CD14-positive monocyte (primary cell): Measurements from ENCODE around the gene C3orf18. TPM values are rescaled to one million over a fixed set of nuclear protein-coding genes. Genes with fewer than 3 reads are reported as not detected.
A peak's percentile ranks its signal among the peaks of the same experiment; 100 is the strongest.

Experiments used
- DNase-seq, 3 donors: peaks; one replicate each; pipeline ENCODE4 v3.0.0-alpha.2; 2011 to 2022
- H2AFZ ChIP-seq: 2 replicates; pipeline ENCODE4 v1.6.0; 2012; ENCODE audit warnings: mild to moderate bottlenecking, low read depth, low read length, inconsistent platforms; ENCODE audit not compliant: insufficient read depth, poor library complexity, severe bottlenecking
- H3K27ac ChIP-seq, 2 donors: 1 replicate in 1 of 2; 2 replicates in 1 of 2; pipeline ENCODE4 v1.5.1; 2012 to 2013; ENCODE audit warnings: low read length in 2 of 2, control low read depth in 1 of 2, inconsistent platforms in 1 of 2, low read depth in 1 of 2, mild to moderate bottlenecking in 1 of 2
- H3K27me3 ChIP-seq, 2 donors: one replicate each; pipeline versions ENCODE4 v1.6.0 to v1.6.1; 2011 to 2013; ENCODE audit warnings: low read length in 2 of 2; ENCODE audit not compliant: control insufficient read depth in 2 of 2, insufficient read depth in 2 of 2
- H3K36me3 ChIP-seq, 2 donors: replicated peaks in 1 of 2; 1 replicate in 1 of 2; 2 replicates in 1 of 2; pipeline versions ENCODE4 v1.5.1 to v1.6.1; 2012 to 2013; ENCODE audit warnings: low read length in 2 of 2, control low read depth in 1 of 2, inconsistent platforms in 1 of 2, mild to moderate bottlenecking in 1 of 2; ENCODE audit not compliant: insufficient read depth in 2 of 2, control insufficient read depth in 1 of 2
- H3K4me1 ChIP-seq, 2 donors: 1 replicate in 1 of 2; 2 replicates in 1 of 2; pipeline versions ENCODE4 v1.5.1 to v1.6.1; 2012 to 2013; ENCODE audit warnings: low read length in 2 of 2, control low read depth in 1 of 2, inconsistent platforms in 1 of 2, mild to moderate bottlenecking in 1 of 2, moderate library complexity in 1 of 2; ENCODE audit not compliant: insufficient read depth in 2 of 2, control insufficient read depth in 1 of 2
- H3K4me2 ChIP-seq: replicated peaks from 2 replicates; pipeline ENCODE3; 2012; ENCODE audit warnings: low read length, moderate library complexity, mild to moderate bottlenecking; ENCODE audit not compliant: poor library complexity, severe bottlenecking; ENCODE audit errors: extremely low read depth
- H3K4me3 ChIP-seq, 3 experiments: fragments of 200-600 bp in 1 of 3; sonication (generic) in 1 of 3; replicated peaks in 1 of 3; 1 replicate in 2 of 3; 2 replicates in 1 of 3; pipeline ENCODE4 v1.5.1; 2011 to 2013; ENCODE audit warnings: low read length in 3 of 3, mild to moderate bottlenecking in 3 of 3, control low read depth in 2 of 3, low read depth in 2 of 3, inconsistent platforms in 1 of 3, moderate library complexity in 1 of 3
- H3K79me2 ChIP-seq: 2 replicates; pipeline ENCODE4 v1.6.0; 2012; ENCODE audit warnings: mild to moderate bottlenecking, control low read depth, inconsistent platforms, low read length, moderate library complexity; ENCODE audit not compliant: insufficient read depth
- H3K9ac ChIP-seq: 2 replicates; pipeline ENCODE4 v1.6.0; 2017; ENCODE audit warnings: low read length, mild to moderate bottlenecking; ENCODE audit not compliant: insufficient read depth, poor library complexity, severe bottlenecking
- H3K9me3 ChIP-seq, 2 donors: replicated peaks in 1 of 2; 1 replicate in 1 of 2; 2 replicates in 1 of 2; pipeline versions ENCODE4 v1.5.1 to v1.6.1; 2012 to 2013; ENCODE audit warnings: low read length in 2 of 2, control low read depth in 1 of 2; ENCODE audit not compliant: control insufficient read depth in 1 of 2, insufficient read depth in 1 of 2
- H4K20me1 ChIP-seq: 2 replicates; pipeline ENCODE4 v1.6.0; 2012; ENCODE audit warnings: mild to moderate bottlenecking, low read length, control low read depth, moderate library complexity; ENCODE audit not compliant: insufficient read depth
- H3K27ac Mint-ChIP-seq, 7 donors: one replicate each; pipeline ENCODE4 v1.8.0; 2020; ENCODE audit warnings: mild to moderate bottlenecking in 7 of 7, mixed read lengths in 7 of 7, moderate library complexity in 6 of 7, inconsistent platforms in 2 of 7
- H3K27me3 Mint-ChIP-seq, 3 donors: one replicate each; pipeline ENCODE4 v1.8.0; 2021 to 2022; ENCODE audit warnings: low read depth in 3 of 3, mild to moderate bottlenecking in 3 of 3, mixed read lengths in 3 of 3, moderate library complexity in 3 of 3, inconsistent platforms in 1 of 3
- H3K36me3 Mint-ChIP-seq, 2 donors: one replicate each; pipeline ENCODE4 v1.8.0; 2020; ENCODE audit warnings: mixed read lengths in 2 of 2, inconsistent platforms in 1 of 2, mild to moderate bottlenecking in 1 of 2
- H3K4me1 Mint-ChIP-seq: one replicate; pipeline ENCODE4 v1.8.0; 2020; ENCODE audit warnings: mild to moderate bottlenecking, mixed read lengths
- H3K4me3 Mint-ChIP-seq, 2 donors: one replicate each; pipeline ENCODE4 v1.8.0; 2020; ENCODE audit warnings: mild to moderate bottlenecking in 2 of 2, mixed read lengths in 2 of 2, moderate library complexity in 1 of 2
- H3K9me3 Mint-ChIP-seq, 7 donors: one replicate each; pipeline ENCODE4 v1.8.0; 2020 to 2022; ENCODE audit warnings: mixed read lengths in 7 of 7, mild to moderate bottlenecking in 6 of 7, moderate library complexity in 6 of 7, inconsistent platforms in 2 of 7
- CTCF ChIP-seq: fragments of 200-600 bp; IDR thresholded peaks from one replicate; pipeline ENCODE4 v1.8.0; 2022; ENCODE audit warnings: antibody characterized with exemption, mild to moderate bottlenecking
- WGBS: methylation state at CpG from one replicate; pipeline ENCODE4 v1.1.5; 2013; ENCODE audit warnings: missing lambda C conversion rate; ENCODE audit not compliant: insufficient coverage; 5-methylcytosine and 5-hydroxymethylcytosine counted together
- intact Hi-C, 2 donors: fragments of 100-400 bp; cut with micrococcal nuclease; formaldehyde crosslinking; loops; one replicate each; pipeline versions ENCODE4 v1.15.0 to v1.15.1; 2023
- polyA plus RNA-seq, 3 donors: library from polyadenylated mRNA; depleted of rRNA in 1 of 3; unstranded in 2 of 3; stranded (reverse) in 1 of 3; fragments of 300-500 nt in 2 of 3; fragments of >200 nt in 1 of 3; fragmentation: Illumina TruSeq in 2 of 3; gene quantifications; 1 replicate in 2 of 3; 2 replicates in 1 of 3; pipeline ENCODE4 v1.2.3, GENCODE V29; 2012 to 2021

Gene C3orf18
- polyA plus RNA-seq, 3 donors, result 0.18 to 1.5 (median 0.76) TPM

- Histone ChIP-seq H4K20me1 (no peaks in the 10 kb centered on the region), H3K79me2 (no peaks in the 10 kb centered on the region), H3K4me1 (peaks cover 5 to 11% of the 10 kb centered on the region in 2 donors), H3K9ac (no peak overlapping the region), H2AFZ (no peak overlapping the region), H3K27me3 (peaks cover 0 to 17% of the 10 kb centered on the region in 2 donors), H3K4me3 (no peak overlapping the region), H3K27ac (no peak overlapping the region), H3K36me3 (no peaks in the 10 kb centered on the region), H3K4me2 (no peak overlapping the region), H3K9me3 (no peaks in the 10 kb centered on the region)
- Mint-ChIP-seq H3K27ac (no peak overlapping the region), H3K4me1 (peaks cover 5% of the 10 kb centered on the region), H3K36me3 (no peaks in the 10 kb centered on the region), H3K27me3 (peaks cover 20 to 30% (median 23%) of the 10 kb centered on the region in 3 donors), H3K9me3 (peaks cover 0 to 3% (median 0%) of the 10 kb centered on the region in 7 donors), H3K4me3 (no peak overlapping the region)
- intact Hi-C loops, result no loop called here
- WGBS, result 0% methylated on average over 5 of the region's 6 CpGs
- no peak for TF ChIP-seq CTCF
- DNase-seq, result peak; percentile 50 to 76 (median 61)
Measured at GRCh38 chr3:50525987-50526386, 41.6 kb downstream of the C3orf18 start.

- Histone ChIP-seq H3K4me2 (no peak overlapping the region), H3K9ac (no peak overlapping the region), H2AFZ (no peak overlapping the region), H3K9me3 (no peaks in the 10 kb centered on the region), H3K4me1 (peaks cover 5 to 11% of the 10 kb centered on the region in 2 donors), H4K20me1 (no peaks in the 10 kb centered on the region), H3K36me3 (no peaks in the 10 kb centered on the region), H3K27ac (no peak overlapping the region), H3K79me2 (no peaks in the 10 kb centered on the region), H3K4me3 (no peak overlapping the region), H3K27me3 (peaks cover 0 to 11% of the 10 kb centered on the region in 2 donors)
- H3K27ac Mint-ChIP-seq, result no peak overlapping the region
- no peak for TF ChIP-seq CTCF
- intact Hi-C loops, result no loop called here
- no peaks in the 10 kb centered on the region for H3K36me3 Mint-ChIP-seq
- peaks cover 0 to 3% (median 0%) of the 10 kb centered on the region in 7 donors for H3K9me3 Mint-ChIP-seq
- peaks cover 5% of the 10 kb centered on the region for H3K4me1 Mint-ChIP-seq
- WGBS, result 69% methylated on average over 4 of the region's 9 CpGs
- DNase-seq, result no peak
- no peak overlapping the region for H3K4me3 Mint-ChIP-seq
- H3K27me3 Mint-ChIP-seq, result peaks cover 14 to 27% (median 18%) of the 10 kb centered on the region in 3 donors
Measured at GRCh38 chr3:50525191-50525910, 42.2 kb downstream of the C3orf18 start.
